Measurements from ENCODE around the gene CNTNAP4. TPM values are rescaled to one million over a fixed set of nuclear protein-coding genes. Genes with fewer than 3 reads are reported as not detected.

CNTNAP4 gene
- total and polyA plus RNA-seq, 2 of the 8 experiments (the other 6 are each of a cell fraction or from before 2014, with no cell fraction given) = not detected

DNA sequence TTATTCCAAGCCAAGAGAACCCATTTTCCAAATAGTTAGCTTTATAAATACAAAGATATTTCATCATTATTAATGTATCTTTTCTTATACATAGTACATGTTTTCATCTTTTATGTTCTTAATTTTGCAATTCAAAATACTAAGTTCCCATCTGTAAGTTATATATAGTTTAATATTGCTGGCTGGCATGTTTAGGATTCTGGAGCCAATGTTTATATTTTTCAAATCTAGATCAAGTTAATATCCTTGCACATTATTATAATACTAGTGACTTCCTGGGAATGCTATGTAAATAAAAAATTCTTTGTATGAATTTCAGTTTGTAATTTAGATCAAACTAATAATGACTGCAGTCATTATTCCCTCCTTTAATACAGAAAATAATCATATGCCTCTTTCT lies 189.7 kb downstream of the CNTNAP4 start:
- Histone ChIP-seq H3K14ac (ENCODE audit: insufficient read length) (no peak overlapping the region), H3K4ac (replicated peaks; ENCODE audit: insufficient read length, low read depth, low read length) (no peak overlapping the region), H2BK120ac (replicated peaks; ENCODE audit: low read depth, low read length) (no peak overlapping the region), H3K9ac (replicated peaks in 1 of 4; ENCODE audit: extremely low read depth in 1 of 4, low read depth in 3 of 4, low read length in 3 of 4) (no peak overlapping the region), H3K27me3 (replicated peaks in 1 of 4; ENCODE audit: control insufficient read depth in 3 of 4, extremely low read depth in 1 of 4, insufficient read depth in 3 of 4, low read length in 3 of 4) (peaks cover 6 to 28% (median 23%) of the 10 kb centered on the region in 4 experiments), H3K18ac (ENCODE audit: extremely low read depth, low read length) (no peak overlapping the region), H4K91ac (replicated peaks; ENCODE audit: insufficient read length, low read length) (no peak overlapping the region), H3K79me2 (ENCODE audit: control insufficient read depth in 1 of 2, insufficient read depth in 2 of 2, low read length in 2 of 2) (no peaks in the 10 kb centered on the region), H3K4me1 (replicated peaks in 1 of 4; ENCODE audit: control insufficient read depth in 3 of 4, insufficient read depth in 4 of 4, low read length in 3 of 4) (no peaks in the 10 kb centered on the region), H3K4me3 (ENCODE audit: extremely low read depth in 1 of 4, insufficient read depth in 2 of 4, low read depth in 3 of 4, low read length in 4 of 4) (no peak overlapping the region), H3K9me3 (ENCODE audit: insufficient read depth in 2 of 2, low read depth in 1 of 2, low read length in 1 of 2) (no peaks in the 10 kb centered on the region), H3K23ac (ENCODE audit: insufficient read length) (no peak overlapping the region), H3K27ac (ENCODE audit: low read depth, low read length) (no peak overlapping the region), H3K4me2 (ENCODE audit: insufficient read depth in 1 of 2, low read depth in 2 of 2, low read length in 2 of 2) (no peak overlapping the region), H3K36me3 (ENCODE audit: control insufficient read depth in 2 of 4, insufficient read depth in 4 of 4, low read length in 3 of 4) (no peaks in the 10 kb centered on the region), H2BK15ac (ENCODE audit: low read length) (no peak overlapping the region), H2BK12ac (ENCODE audit: low read depth, low read length) (no peak overlapping the region), H3K79me1 (ENCODE audit: low read depth, low read length) (no peaks in the 10 kb centered on the region), H3K56ac (replicated peaks; ENCODE audit: insufficient read length, low read depth, low read length) (no peak overlapping the region), H3K23me2 (ENCODE audit: low read depth, low read length) (no peaks in the 10 kb centered on the region; the same call in 1 of the 2 replicates), H4K5ac (ENCODE audit: insufficient read length, low read depth, low read length) (no peak overlapping the region), H2AK5ac (ENCODE audit: low read depth, low read length) (no peak overlapping the region), H2BK5ac (ENCODE audit: low read depth, low read length) (no peak overlapping the region), H4K8ac (ENCODE audit: extremely low read depth, insufficient read depth, low read length) (no peak overlapping the region), H2AFZ (ENCODE audit: low read length) (no peak overlapping the region), H2BK20ac (ENCODE audit: low read length) (no peak overlapping the region), H4K20me1 (replicated peaks in 1 of 2; ENCODE audit: control insufficient read depth in 1 of 2, insufficient read depth in 2 of 2, low read length in 2 of 2) (peaks cover 0 to 3% of the 10 kb centered on the region in 2 experiments)
- TF ChIP-seq SIN3A (conservative IDR thresholded peaks at IDR 0.05 in 1 of 2, IDR thresholded peaks at IDR 0.05 in 1 of 2; ENCODE audit: low read depth in 1 of 2, low read length in 2 of 2) = no peak
- TF ChIP-seq BRCA1 (IDR thresholded peaks at IDR 0.05; ENCODE audit: low read depth, low read length) = no peak
- TF ChIP-seq GABPA (IDR thresholded peaks at IDR 0.05; ENCODE audit: borderline replicate concordance, insufficient read depth, low read length) = no peak
- no peak for TF ChIP-seq POLR2AphosphoS5 (IDR thresholded peaks at IDR 0.05; ENCODE audit: low read depth, low read length)
- TF ChIP-seq TAF7 (optimal IDR thresholded peaks at IDR 0.05; ENCODE audit: borderline replicate concordance, low read depth, low read length) = no peak
- TF ChIP-seq CTBP2 (IDR thresholded peaks at IDR 0.05; ENCODE audit: borderline replicate concordance, insufficient read depth, insufficient read length, low read length) = no peak
- no peak for TF ChIP-seq RAD21 (IDR thresholded peaks at IDR 0.05 in 1 of 2, conservative IDR thresholded peaks at IDR 0.05 in 1 of 2; ENCODE audit: low read depth in 2 of 2, low read length in 2 of 2)
- TF ChIP-seq POU5F1 (IDR thresholded peaks at IDR 0.05; ENCODE audit: low read depth, low read length) = no peak
- no peak for TF ChIP-seq PHF8 (conservative IDR thresholded peaks at IDR 0.05; ENCODE audit: low read depth, low read length)
- TF ChIP-seq FOSL1 (IDR thresholded peaks at IDR 0.05; ENCODE audit: insufficient read depth, low read depth, low read length) = no peak
- no peak for TF ChIP-seq TEAD4 (IDR thresholded peaks at IDR 0.05; ENCODE audit: low read depth, low read length)
- FAIRE-seq = no peak
- ChIA-PET CTCF (ENCODE audit: partially characterized antibody) (no interaction called here), POLR2A (ENCODE audit: partially characterized antibody) (no interaction called here)
- no peak for DNase-seq (ENCODE audit: low read depth in 1 of 2, low spot score in 2 of 2)
